Tibial nerve (tissue), 3 donors: ENCODE measurements around the gene CHST14.

Experiments used
- CTCF ChIP-seq, 5 experiments: fragments of 200-600 bp in 3 of 5; fragments of 450-650 bp in 2 of 5; sonication (generic) in 3 of 5; IDR thresholded peaks; one replicate each; pipeline ENCODE4 v1.5.1; 2016 to 2019; ENCODE audit warnings: antibody characterized with exemption in 5 of 5, mild to moderate bottlenecking in 3 of 5, moderate library complexity in 2 of 5
- POLR2A ChIP-seq, 2 donors: fragments of 450-650 bp; IDR thresholded peaks; one replicate each; pipeline ENCODE4 v1.6.1; 2017; ENCODE audit warnings: antibody characterized with exemption in 2 of 2, mild to moderate bottlenecking in 2 of 2, moderate library complexity in 2 of 2

- no peak for TF ChIP-seq CTCF (IDR thresholded peaks at IDR 0.05)
- TF ChIP-seq POLR2A (IDR thresholded peaks at IDR 0.05) = no peak
These were observed 15.8 kb upstream of the CHST14 start for GRCh38 chr15:40454904-40455391.
